ENCODE measurements around the gene A2M.

A2M gene

GRCh38 chr12:9033265-9033887 lies 82.3 kb downstream of the A2M start:
- no peak for DNase-seq

GRCh38 chr12:9032202-9032964 lies 83.3 kb downstream of the A2M start:
- DNase-seq: no peak

GRCh38 chr12:9030776-9031175 lies 84.9 kb downstream of the A2M start:
- DNase-seq: no peak

- DNase-seq: no peak
Measured at GRCh38 chr12:9027161-9028059, 88.3 kb downstream of the A2M start.

GRCh38 chr12:9024512-9024911 lies 91.2 kb downstream of the A2M start:
- no peak for DNase-seq

- DNase-seq: no peak
Measured at GRCh38 chr12:9022592-9022991, 93.1 kb downstream of the A2M start.
